GM23338 (cell line): ENCODE results near the gene CYS1.

Experiments
- CREB1 ChIP-seq: fragments of 250-450 bp; sonication (Bioruptor Pico); IDR thresholded peaks from 2 replicates; pipeline ENCODE4 v1.5.0; 2020; ENCODE audit warnings: low read depth, mild to moderate bottlenecking, moderate library complexity
- CTCF ChIP-seq, 2 experiments: fragments of 200-600 bp in 1 of 2; sonication (generic) in 1 of 2; conservative IDR thresholded peaks; 2 replicates each; pipeline versions ENCODE4 v1.5.1 to v1.6.1; 2016 to 2017; ENCODE audit warnings: antibody characterized with exemption in 2 of 2, low read depth in 2 of 2, mild to moderate bottlenecking in 2 of 2, moderate library complexity in 1 of 2
- EZH2 ChIP-seq: fragments of 200-600 bp; sonication (generic); IDR thresholded peaks from one replicate; pipeline ENCODE4 v1.8.0; 2017; ENCODE audit warnings: antibody characterized with exemption, mild to moderate bottlenecking, low read depth; ENCODE audit not compliant: unreplicated experiment
- EZH2phosphoT487 ChIP-seq: fragments of 200-600 bp; sonication (generic); IDR thresholded peaks from one replicate; pipeline ENCODE4 v1.8.1; 2018; ENCODE audit warnings: antibody characterized with exemption; ENCODE audit not compliant: unreplicated experiment
- JUNB ChIP-seq: IDR thresholded peaks from one replicate; pipeline ENCODE4 v1.6.1; 2016; ENCODE audit warnings: antibody characterized with exemption; ENCODE audit not compliant: unreplicated experiment
- NANOG ChIP-seq: IDR thresholded peaks from 2 replicates; pipeline ENCODE4 v1.6.1; 2016; ENCODE audit warnings: antibody characterized with exemption, borderline replicate concordance
- POLR2AphosphoS5 ChIP-seq: IDR thresholded peaks from 2 replicates; pipeline ENCODE4 v1.6.1; 2016; ENCODE audit warnings: antibody characterized with exemption, low read depth
- REST ChIP-seq: IDR thresholded peaks from one replicate; pipeline ENCODE4 v1.6.1; 2018; ENCODE audit warnings: antibody characterized with exemption; ENCODE audit not compliant: unreplicated experiment
- STAT1 ChIP-seq: IDR thresholded peaks from one replicate; pipeline ENCODE4 v1.6.1; 2016; ENCODE audit warnings: antibody characterized with exemption; ENCODE audit not compliant: unreplicated experiment
- ZNF331 ChIP-seq: fragments of 250-450 bp; sonication (Bioruptor Pico); IDR thresholded peaks from 2 replicates; pipeline ENCODE4 v1.5.0; 2020; ENCODE audit warnings: low read depth, mild to moderate bottlenecking, moderate library complexity
- TF ChIP-seq, protein P1 (sequence below): IDR thresholded peaks from 2 replicates; pipeline ENCODE4 v1.6.1; 2016; ENCODE audit warnings: antibody characterized with exemption
- TF ChIP-seq, protein P2 (sequence below): fragments of 250-450 bp; sonication (Bioruptor Pico); IDR thresholded peaks from 2 replicates; pipeline ENCODE4 v1.5.0; 2020; ENCODE audit warnings: mild to moderate bottlenecking, moderate library complexity

- TF ChIP-seq REST (no peak), CTCF (conservative IDR thresholded peaks at IDR 0.05; ENCODE audit: low read depth in 2 of 2) (no peak), CREB1 (no peak), EZH2phosphoT487 (no peak), EZH2 (no peak), POLR2AphosphoS5 (no peak), STAT1 (no peak), ZNF331 (no peak), JUNB (no peak), NANOG (no peak)
- TF ChIP-seq, protein P1, sequence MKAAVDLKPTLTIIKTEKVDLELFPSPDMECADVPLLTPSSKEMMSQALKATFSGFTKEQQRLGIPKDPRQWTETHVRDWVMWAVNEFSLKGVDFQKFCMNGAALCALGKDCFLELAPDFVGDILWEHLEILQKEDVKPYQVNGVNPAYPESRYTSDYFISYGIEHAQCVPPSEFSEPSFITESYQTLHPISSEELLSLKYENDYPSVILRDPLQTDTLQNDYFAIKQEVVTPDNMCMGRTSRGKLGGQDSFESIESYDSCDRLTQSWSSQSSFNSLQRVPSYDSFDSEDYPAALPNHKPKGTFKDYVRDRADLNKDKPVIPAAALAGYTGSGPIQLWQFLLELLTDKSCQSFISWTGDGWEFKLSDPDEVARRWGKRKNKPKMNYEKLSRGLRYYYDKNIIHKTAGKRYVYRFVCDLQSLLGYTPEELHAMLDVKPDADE = no peak
- TF ChIP-seq, protein P2, sequence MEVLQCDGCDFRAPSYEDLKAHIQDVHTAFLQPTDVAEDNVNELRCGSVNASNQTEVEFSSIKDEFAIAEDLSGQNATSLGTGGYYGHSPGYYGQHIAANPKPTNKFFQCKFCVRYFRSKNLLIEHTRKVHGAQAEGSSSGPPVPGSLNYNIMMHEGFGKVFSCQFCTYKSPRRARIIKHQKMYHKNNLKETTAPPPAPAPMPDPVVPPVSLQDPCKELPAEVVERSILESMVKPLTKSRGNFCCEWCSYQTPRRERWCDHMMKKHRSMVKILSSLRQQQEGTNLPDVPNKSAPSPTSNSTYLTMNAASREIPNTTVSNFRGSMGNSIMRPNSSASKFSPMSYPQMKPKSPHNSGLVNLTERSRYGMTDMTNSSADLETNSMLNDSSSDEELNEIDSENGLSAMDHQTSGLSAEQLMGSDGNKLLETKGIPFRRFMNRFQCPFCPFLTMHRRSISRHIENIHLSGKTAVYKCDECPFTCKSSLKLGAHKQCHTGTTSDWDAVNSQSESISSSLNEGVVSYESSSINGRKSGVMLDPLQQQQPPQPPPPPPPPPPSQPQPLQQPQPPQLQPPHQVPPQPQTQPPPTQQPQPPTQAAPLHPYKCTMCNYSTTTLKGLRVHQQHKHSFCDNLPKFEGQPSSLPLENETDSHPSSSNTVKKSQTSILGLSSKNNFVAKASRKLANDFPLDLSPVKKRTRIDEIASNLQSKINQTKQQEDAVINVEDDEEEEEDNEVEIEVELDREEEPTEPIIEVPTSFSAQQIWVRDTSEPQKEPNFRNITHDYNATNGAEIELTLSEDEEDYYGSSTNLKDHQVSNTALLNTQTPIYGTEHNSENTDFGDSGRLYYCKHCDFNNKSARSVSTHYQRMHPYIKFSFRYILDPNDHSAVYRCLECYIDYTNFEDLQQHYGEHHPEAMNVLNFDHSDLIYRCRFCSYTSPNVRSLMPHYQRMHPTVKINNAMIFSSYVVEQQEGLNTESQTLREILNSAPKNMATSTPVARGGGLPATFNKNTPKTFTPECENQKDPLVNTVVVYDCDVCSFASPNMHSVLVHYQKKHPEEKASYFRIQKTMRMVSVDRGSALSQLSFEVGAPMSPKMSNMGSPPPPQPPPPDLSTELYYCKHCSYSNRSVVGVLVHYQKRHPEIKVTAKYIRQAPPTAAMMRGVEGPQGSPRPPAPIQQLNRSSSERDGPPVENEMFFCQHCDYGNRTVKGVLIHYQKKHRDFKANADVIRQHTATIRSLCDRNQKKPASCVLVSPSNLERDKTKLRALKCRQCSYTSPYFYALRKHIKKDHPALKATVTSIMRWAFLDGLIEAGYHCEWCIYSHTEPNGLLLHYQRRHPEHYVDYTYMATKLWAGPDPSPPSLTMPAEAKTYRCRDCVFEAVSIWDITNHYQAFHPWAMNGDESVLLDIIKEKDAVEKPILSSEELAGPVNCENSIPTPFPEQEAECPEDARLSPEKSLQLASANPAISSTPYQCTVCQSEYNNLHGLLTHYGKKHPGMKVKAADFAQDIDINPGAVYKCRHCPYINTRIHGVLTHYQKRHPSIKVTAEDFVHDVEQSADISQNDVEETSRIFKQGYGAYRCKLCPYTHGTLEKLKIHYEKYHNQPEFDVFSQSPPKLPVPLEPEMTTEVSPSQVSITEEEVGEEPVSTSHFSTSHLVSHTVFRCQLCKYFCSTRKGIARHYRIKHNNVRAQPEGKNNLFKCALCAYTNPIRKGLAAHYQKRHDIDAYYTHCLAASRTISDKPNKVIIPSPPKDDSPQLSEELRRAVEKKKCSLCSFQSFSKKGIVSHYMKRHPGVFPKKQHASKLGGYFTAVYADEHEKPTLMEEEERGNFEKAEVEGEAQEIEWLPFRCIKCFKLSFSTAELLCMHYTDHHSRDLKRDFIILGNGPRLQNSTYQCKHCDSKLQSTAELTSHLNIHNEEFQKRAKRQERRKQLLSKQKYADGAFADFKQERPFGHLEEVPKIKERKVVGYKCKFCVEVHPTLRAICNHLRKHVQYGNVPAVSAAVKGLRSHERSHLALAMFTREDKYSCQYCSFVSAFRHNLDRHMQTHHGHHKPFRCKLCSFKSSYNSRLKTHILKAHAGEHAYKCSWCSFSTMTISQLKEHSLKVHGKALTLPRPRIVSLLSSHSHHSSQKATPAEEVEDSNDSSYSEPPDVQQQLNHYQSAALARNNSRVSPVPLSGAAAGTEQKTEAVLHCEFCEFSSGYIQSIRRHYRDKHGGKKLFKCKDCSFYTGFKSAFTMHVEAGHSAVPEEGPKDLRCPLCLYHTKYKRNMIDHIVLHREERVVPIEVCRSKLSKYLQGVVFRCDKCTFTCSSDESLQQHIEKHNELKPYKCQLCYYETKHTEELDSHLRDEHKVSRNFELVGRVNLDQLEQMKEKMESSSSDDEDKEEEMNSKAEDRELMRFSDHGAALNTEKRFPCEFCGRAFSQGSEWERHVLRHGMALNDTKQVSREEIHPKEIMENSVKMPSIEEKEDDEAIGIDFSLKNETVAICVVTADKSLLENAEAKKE (CRISPR knock-in tag) = no peak
These were observed 20.5 kb downstream of the CYS1 start for GRCh38 chr2:10059552-10060335.
